NCI-H146 (cell line): ENCODE measurements around the gene KLHL22.
"Not testable (repeated sequence)": the region's sequence is repeated elsewhere in the genome, so short reads cannot be mapped to it uniquely, and the experiment has no call there.

Experiments used
- DNase-seq: peaks from one replicate; lab custom pipeline; 2025; lab: John Stamatoyannopoulos, UW

Gene KLHL22

DNA sequence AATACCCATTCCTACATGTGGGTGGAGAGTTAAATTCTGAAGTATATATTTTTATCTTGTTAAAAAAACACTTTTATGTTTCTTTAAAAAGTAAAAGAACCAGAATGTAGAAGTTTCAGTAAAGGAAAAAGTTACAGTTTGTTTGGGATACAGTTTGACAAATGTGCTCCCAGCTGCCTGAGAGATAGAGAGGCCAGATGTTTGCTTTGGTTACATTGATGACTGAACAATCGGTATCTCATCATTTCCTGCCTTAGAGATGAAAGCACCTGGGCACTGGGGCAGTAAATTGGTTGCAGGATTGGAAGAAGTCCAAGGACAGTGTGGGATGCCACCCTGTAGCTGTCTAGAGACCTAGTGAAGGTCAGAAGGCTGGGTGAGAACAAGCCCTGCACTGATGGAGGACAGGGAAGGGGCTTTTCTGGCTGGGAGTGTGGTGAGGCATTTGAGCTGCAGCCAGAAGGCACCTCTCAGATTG lies 28.4 kb upstream of the KLHL22 start:
- DNase-seq: peak; percentile 45

DNA sequence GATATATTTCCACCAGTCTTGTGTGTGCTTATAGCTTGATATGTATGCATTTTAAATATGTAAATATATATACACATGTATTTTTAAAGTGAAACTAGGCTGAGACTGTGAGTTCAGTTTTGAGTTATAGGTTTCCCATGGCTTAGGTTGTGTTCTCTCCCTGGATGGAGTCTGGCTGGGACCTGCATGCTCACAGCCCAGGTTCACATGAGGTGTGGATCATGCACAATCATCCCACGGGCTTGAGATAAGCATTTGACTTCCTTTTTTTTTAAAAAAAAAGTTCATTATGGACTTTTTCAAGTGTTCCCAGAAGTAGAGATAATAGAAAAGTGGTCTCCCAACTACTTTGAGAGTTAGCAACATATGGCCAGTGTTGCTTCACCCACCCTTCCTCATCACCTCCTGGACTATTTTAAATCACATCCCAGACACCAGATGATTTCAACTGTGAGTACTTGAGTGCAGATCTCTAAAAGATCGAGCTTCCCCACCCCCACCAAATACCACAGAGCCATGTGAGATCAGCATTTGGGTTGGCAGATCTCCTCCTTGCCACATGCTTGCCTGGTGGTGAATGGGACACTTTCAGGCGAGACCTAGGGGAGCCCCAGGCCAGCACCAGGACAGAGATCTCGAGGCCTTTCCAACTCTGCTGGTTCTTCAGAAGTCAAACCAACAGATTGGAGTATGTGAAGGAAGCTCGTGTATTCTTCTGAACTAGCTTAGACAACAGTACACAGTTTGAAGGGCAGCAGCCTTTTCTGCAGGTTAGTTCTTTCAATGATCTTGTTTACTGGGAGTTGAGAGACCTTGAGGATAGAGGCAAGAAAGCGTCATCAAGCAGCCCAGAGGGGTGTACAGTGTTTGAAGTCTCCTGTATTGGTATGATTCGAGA lies 27.7 kb upstream of the KLHL22 start:
- no peak for DNase-seq

- no peak for DNase-seq
These were observed 26.8 kb upstream of the KLHL22 start for GRCh38 chr22:20522134-20523004.

DNA sequence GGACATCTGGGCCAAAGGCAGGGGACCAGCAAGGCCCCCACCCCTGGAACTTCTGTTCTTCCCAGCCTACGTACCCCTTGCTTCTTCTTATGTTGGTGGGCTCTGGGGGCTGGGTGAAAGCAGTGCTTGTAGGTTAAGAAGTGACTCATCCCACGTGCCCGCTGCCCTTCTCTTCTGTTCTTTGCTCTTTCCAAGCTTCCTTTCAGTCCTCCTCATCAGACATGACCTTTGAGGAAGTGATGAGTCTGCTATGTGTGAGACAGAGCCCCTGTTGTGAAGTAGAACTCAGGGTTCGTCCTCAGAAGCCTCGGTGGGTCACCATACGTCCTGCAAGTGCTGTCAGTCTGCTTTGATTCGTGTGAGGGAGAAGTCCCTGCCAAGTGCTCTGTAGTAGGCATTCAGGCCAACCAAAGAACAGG lies 24.5 kb upstream of the KLHL22 start:
- no peak for DNase-seq

- DNase-seq: no peak
These were observed 24.0 kb upstream of the KLHL22 start for GRCh38 chr22:20519558-20519957.

DNA sequence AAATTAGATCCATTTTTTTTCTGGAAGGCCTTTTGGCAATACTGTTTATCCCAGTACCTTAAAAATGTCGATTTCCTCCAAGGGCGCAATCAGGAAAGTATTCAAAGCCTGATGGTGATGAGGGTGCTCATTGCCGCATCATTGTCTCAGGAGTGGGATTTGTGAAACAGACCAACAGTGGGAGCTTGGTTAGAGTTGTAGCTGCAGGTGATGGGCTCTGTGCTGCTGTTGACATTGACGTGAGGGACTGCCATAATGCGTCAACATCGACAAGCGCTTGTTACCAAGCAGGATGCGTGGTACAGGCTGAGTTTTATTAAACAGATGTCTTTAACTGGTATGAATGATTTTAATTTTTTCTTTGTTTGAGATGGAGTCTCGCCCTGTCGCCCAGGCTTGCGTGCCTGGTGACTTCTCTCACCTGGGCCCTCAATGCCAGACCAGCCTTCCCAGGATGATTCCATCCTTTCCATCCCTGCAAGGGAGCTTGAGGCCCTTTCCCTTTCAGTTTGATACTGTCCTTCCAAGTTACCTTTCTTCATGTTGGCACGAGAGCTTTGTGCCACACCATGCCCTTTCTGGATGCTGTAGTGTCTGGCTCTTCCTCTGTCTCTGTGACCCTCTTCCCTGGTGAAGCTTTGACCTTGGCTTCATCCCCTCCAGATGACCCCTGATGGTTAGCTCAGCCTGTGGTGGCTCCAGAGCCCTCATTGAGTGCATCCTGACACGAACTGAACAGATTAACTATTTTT lies 22.4 kb upstream of the KLHL22 start:
- no peak for DNase-seq

- no peak for DNase-seq
These were observed 21.8 kb upstream of the KLHL22 start for GRCh38 chr22:20517422-20517821.

DNA sequence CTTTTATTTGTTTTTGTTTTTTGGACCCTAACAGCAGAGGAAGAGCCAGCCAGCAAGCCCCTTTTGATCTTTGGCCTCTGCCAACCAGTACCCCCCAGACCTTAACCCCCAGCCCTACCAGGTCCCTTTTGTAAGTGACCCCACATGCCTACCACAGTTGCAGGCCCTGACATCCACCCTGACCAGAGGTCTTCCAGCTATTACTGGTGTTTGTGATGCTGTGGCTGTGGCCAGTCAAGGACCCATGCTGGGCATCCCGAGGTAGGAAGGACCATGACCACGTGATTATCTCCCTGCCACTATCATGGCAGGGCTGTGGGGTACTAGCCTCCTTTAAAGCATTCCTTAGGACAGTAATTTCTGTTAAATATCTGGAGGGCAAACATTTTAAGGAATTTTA lies 20.8 kb upstream of the KLHL22 start:
- no peak for DNase-seq

- no peak for DNase-seq
These were observed 19.2 kb upstream of the KLHL22 start for GRCh38 chr22:20514658-20515406.

GRCh38 chr22:20511578-20512229 lies 16.1 kb upstream of the KLHL22 start:
- no peak for DNase-seq

- no peak for DNase-seq
These were observed 15.4 kb upstream of the KLHL22 start for GRCh38 chr22:20510811-20511577.

GRCh38 chr22:20509344-20510047 lies 13.9 kb upstream of the KLHL22 start:
- DNase-seq: no peak

DNA sequence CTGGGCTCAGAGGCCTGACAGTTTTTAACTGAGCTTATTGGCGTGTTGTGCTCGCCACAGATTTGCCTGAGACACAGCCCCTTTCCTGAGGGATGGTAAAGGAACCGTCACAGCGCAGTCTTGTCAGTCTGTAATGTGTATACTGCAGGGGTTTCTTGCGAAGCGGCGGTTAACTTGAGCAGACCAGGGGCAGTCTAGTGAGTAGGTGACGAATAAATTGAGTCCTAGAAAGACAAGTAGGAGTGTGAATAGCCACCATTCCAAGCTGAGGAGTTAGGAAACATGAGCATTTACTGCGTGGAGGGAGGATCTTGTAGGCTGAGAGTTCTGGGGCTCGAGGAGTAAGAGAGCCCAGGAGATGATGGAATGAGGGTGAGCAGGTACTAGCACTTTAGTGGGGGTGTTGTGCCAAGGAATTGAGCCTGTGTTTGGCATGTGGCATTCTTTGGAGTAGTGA lies 13.2 kb upstream of the KLHL22 start:
- no peak for DNase-seq

DNA sequence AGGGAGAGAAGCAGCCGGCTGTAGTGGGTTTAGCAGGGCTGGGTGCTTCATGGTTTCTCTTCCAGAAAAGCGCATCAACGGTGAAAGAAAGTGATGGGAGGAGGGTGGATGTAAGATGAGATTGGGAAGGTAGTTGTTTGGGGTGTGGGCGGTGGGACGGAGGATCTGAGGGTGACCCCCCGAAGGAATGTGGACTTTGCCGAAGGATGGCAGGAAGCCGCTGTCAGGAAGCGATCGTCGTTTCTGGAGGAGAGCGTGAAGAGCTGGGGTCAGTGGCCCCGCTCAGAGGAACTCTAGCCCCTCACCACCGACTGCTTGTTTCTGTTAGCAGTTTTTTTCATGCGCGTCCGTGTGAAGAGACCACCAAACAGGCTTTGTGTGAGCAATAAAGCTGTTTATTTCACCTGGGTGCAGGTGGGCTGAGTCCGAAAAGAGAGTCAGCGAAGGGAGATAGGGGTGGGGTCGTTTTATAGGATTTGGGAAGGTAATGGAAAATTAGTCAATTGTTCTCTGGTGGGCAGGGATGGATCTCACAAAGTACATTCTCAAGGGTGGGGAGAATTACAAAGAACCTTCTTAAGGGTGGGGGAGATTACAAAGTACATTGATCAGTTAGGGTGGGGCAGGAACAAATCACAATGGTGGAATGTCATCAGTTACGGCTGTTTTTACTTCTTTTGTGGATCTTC lies 12.6 kb upstream of the KLHL22 start:
- not testable (repeated sequence) for DNase-seq

GRCh38 chr22:20507253-20508066 lies 11.9 kb upstream of the KLHL22 start, which contains the start of gene MED15:
Gene MED15, plus strand, starts transcription at chr22:20507610. Its CDS starts 69 bp downstream, at chr22:20507679.
- peak; percentile 91 for DNase-seq

DNA sequence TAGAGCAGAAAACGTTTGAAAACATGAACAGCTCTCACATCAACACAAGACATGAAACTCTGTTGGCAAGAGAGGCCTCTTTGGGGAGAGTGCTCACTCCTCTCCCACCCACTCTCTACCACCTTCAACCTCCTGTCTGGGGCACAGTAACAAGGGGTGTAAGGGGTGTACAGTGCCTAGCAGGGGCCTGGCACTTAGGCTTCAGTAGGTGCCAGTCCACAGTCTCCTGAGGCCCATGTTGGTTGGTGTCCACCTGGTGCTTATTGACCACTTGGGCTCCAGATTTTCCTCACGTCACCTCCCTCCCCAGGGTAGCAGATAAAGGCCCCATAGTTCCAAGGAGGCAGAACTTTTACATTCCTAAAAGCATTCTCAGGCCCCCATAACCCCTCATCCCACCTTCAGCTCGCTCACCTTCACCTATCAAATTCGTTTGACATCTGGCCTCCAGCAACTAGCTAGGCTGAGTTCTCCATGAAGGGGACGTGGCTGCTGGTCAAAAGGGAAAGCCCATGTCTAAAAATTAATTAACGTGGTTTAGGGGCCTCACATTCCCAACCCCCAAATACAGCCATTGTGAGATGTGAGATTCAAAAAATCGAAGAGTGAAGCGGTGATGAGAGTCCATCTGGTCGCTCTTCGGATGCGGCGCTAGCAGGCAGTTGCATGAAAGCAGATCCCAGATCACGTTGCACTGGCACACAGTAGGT lies 11.1 kb upstream of the KLHL22 start:
- DNase-seq: no peak
